PC-9 (cell line): ENCODE results near the gene MXD1. TPM values are rescaled to one million over a fixed set of nuclear protein-coding genes. Genes with fewer than 3 reads are reported as not detected.

ENCODE experiments used
- BruUV-seq: library from RNA; stranded (reverse); fragments of 400-500 nt; replicated peaks from 2 replicates; lab custom pipeline; 2021; lab: Mats Ljungman, UMichigan
- CTCF ChIA-PET: fragments of 300-600 bp; sonication (Branson Sonifier 250); formaldehyde crosslinking; loops from one replicate; lab custom pipeline; 2022; ENCODE audit warnings: antibody characterized with exemption; lab: Charles Lee
- POLR2A ChIA-PET: fragments of 300-600 bp; sonication (Branson Sonifier 250); formaldehyde crosslinking; loops from one replicate; lab custom pipeline; 2022; ENCODE audit warnings: antibody characterized with exemption; ENCODE audit not compliant: unreplicated experiment; lab: Charles Lee
- DNase-seq, 2 experiments: peaks; one replicate each; pipeline versions ENCODE4 v3.0.0 to v3.0.0-alpha.2; 2015 to 2022; ENCODE audit warnings: mixed read lengths in 1 of 2
- H2AFZ ChIP-seq: fragments of 200-600 bp; sonication (generic); 2 replicates; pipeline ENCODE4 v1.8.1; 2017; ENCODE audit warnings: antibody characterized with exemption
- H3F3A ChIP-seq: fragments of 200-600 bp; sonication (generic); 2 replicates; pipeline ENCODE4 v1.8.1; 2017; ENCODE audit warnings: antibody characterized with exemption, mild to moderate bottlenecking, low read depth; ENCODE audit not compliant: insufficient read depth
- H3K27ac ChIP-seq: fragments of 200-600 bp; sonication (generic); 2 replicates; pipeline ENCODE4 v1.6.1; 2016; ENCODE audit warnings: mixed run types
- H3K27me3 ChIP-seq: fragments of 200-600 bp; sonication (generic); 2 replicates; pipeline ENCODE4 v1.6.1; 2016; ENCODE audit warnings: low read depth, mixed run types; ENCODE audit not compliant: insufficient read depth
- H3K36me3 ChIP-seq: fragments of 200-600 bp; sonication (generic); 2 replicates; pipeline ENCODE4 v1.6.1; 2016; ENCODE audit warnings: low read depth, mixed run types
- H3K4me1 ChIP-seq: fragments of 200-600 bp; sonication (generic); replicated peaks from 2 replicates; pipeline ENCODE4 v1.6.1; 2016; ENCODE audit warnings: mixed run types; ENCODE audit not compliant: insufficient read depth
- H3K4me2 ChIP-seq: fragments of 200-600 bp; sonication (generic); 2 replicates; pipeline ENCODE4 v1.6.1; 2017; ENCODE audit warnings: mixed run types
- H3K4me3 ChIP-seq: fragments of 200-600 bp; sonication (generic); 2 replicates; pipeline ENCODE4 v1.6.1; 2016; ENCODE audit warnings: mixed run types
- H3K79me2 ChIP-seq: fragments of 200-600 bp; sonication (generic); 2 replicates; pipeline ENCODE4 v1.6.1; 2017; ENCODE audit warnings: low read depth, mixed run types
- H3K9me2 ChIP-seq: fragments of 200-600 bp; sonication (generic); 2 replicates; pipeline ENCODE4 v1.8.1; 2017; ENCODE audit warnings: mild to moderate bottlenecking; ENCODE audit not compliant: insufficient read depth
- H3K9me3 ChIP-seq: fragments of 200-600 bp; sonication (generic); 2 replicates; pipeline ENCODE4 v1.8.1; 2016; ENCODE audit warnings: low read depth; ENCODE audit not compliant: insufficient read depth
- H4K20me1 ChIP-seq: fragments of 200-600 bp; sonication (generic); 2 replicates; pipeline ENCODE4 v1.8.1; 2017; ENCODE audit not compliant: insufficient read depth
- CTCF ChIP-seq: fragments of 200-600 bp; sonication (generic); conservative IDR thresholded peaks from 2 replicates; pipeline ENCODE4 v1.6.1; 2017; ENCODE audit warnings: mixed run types, antibody characterized with exemption, mild to moderate bottlenecking, moderate library complexity
- EZH2 ChIP-seq: fragments of 200-600 bp; sonication (generic); IDR thresholded peaks from 2 replicates; pipeline ENCODE4 v1.8.0; 2017; ENCODE audit warnings: antibody characterized with exemption, low read depth
- intact Hi-C: fragments of 100-400 bp; cut with micrococcal nuclease; formaldehyde crosslinking; loops from one replicate; pipeline ENCODE4 v1.10.0; 2022; ENCODE audit not compliant: unreplicated experiment
- total RNA-seq: library from RNA; stranded (reverse); gene quantifications from 2 replicates; pipeline ENCODE4 v1.2.3, GENCODE V29; 2021

MXD1 gene
- total RNA-seq, 1 experiment from 2014 or later = 8.8 TPM

DNA sequence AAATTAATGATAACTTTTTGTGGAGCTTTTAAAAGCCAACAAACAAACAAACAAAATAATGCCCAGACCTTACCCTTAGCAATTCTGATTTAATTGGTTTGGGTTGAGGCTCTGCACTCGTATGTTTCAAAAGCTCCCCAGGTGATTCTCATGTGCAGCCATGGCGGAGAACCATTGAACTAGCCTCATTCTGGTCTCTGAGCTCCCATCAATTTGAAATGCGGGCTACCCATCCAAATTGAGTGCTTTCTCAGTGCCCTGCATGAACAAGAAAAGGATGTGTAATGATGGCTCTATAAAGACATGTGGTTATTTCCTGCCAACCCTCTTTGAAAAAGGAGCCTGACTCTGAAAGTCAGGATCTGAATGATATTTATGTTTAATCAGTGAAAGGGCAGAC lies 8.2 kb downstream of the MXD1 start:
- CTCF ChIA-PET = no interaction called here
- H3K4me2 ChIP-seq = no peak overlapping the region
- H3K4me3 ChIP-seq = no peak overlapping the region
- intact Hi-C loops = no loop called here
- no peak for TF ChIP-seq CTCF
- no peak for TF ChIP-seq EZH2
- no peaks in the 10 kb centered on the region for H4K20me1 ChIP-seq
- no peaks in the 10 kb centered on the region for H3K9me2 ChIP-seq
- peaks cover 11% of the 10 kb centered on the region; the same call in 1 of the 2 replicates for H3F3A ChIP-seq
- peaks cover 25% of the 10 kb centered on the region for H3K4me1 ChIP-seq
- H2AFZ ChIP-seq = no peak overlapping the region
- no peak overlapping the region for H3K27ac ChIP-seq
- no peak for DNase-seq
- BruUV-seq = no TSS peak
- no peaks in the 10 kb centered on the region; the same call in 1 of the 2 replicates for H3K9me3 ChIP-seq
- peaks cover 58% of the 10 kb centered on the region for H3K36me3 ChIP-seq
- POLR2A ChIA-PET = interaction anchor here (0.7 kb wide), 1 partner anchor 87 kb away, joined by 12 read pairs; no protein-coding TSS in a partner anchor
- no peaks in the 10 kb centered on the region for H3K27me3 ChIP-seq
- H3K79me2 ChIP-seq = peaks cover 31% of the 10 kb centered on the region

- Histone ChIP-seq H3K4me2 (peak overlapping the region; percentile 15; the same call in 1 of the 2 replicates), H2AFZ (no peak overlapping the region), H3K9me3 (no peaks in the 10 kb centered on the region; the same call in 1 of the 2 replicates), H3K4me1 (peaks cover 19% of the 10 kb centered on the region), H3K79me2 (0 out of 2 replicates have a peak, but pooled peaks cover 18% of the 10 kb centered on the region), H3K27me3 (no peaks in the 10 kb centered on the region), H3K4me3 (no peak overlapping the region), H3K9me2 (no peaks in the 10 kb centered on the region), H3K36me3 (peaks cover 41% of the 10 kb centered on the region), H3F3A (peaks cover 5% of the 10 kb centered on the region; the same call in 1 of the 2 replicates), H4K20me1 (no peaks in the 10 kb centered on the region), H3K27ac (peak overlapping the region; percentile 58)
- BruUV-seq = no TSS peak
- intact Hi-C loops = no loop called here
- no peak for DNase-seq
- TF ChIP-seq CTCF = no peak
- TF ChIP-seq EZH2 = no peak
- ChIA-PET CTCF (no interaction called here), POLR2A (no interaction called here)
These were observed 12.1 kb downstream of the MXD1 start for GRCh38 chr2:69926849-69927515.

DNA sequence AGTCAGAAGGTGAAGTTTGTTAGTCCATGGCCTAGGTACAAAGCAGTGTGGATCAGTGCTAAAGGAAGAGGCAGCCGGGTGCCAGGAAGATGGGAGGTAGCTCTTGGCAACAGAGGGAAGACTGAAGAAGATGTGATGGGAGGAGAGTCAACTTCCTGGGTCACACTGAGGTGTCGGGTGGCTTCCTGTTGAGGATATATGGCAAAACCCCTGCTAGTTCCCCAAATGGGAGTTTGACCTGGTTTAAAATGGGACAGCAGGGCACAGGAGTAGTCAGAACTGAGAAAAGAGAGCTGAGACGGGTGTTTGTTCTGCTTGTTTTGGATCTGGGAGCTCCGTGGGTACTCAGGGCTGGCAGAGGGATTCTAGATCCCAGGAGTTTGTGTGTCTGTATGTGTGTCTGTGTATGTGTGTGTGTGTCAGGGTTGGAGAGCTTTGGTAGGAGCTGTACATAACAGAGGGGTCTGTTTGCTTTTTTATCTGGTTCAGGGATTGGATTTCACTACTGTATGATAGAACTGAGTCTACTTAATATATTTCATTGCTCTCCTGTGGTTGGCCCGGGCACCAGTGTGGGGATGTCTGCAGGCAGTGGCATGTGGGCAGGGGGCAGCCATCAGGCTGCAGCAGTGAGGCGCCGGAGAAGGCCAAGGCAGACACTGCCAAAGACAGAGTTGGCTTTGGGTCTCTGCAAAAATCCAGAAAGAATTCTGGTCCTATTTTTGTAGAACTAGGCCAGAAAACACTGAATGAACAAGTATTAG lies 17.1 kb downstream of the MXD1 start:
- Histone ChIP-seq H3K36me3 (peaks cover 44% of the 10 kb centered on the region), H3K27ac (peak overlapping the region; percentile 93), H3K9me3 (no peaks in the 10 kb centered on the region; the same call in 1 of the 2 replicates), H4K20me1 (no peaks in the 10 kb centered on the region), H3F3A (peaks cover 25% of the 10 kb centered on the region), H3K27me3 (no peaks in the 10 kb centered on the region), H2AFZ (no peak overlapping the region), H3K4me3 (no peak overlapping the region), H3K9me2 (no peaks in the 10 kb centered on the region), H3K79me2 (peaks cover 29% of the 10 kb centered on the region; the same call in 1 of the 2 replicates), H3K4me2 (no peak overlapping the region), H3K4me1 (peaks cover 41% of the 10 kb centered on the region)
- no TSS peak for BruUV-seq
- no peak for DNase-seq
- TF ChIP-seq EZH2 = no peak
- TF ChIP-seq CTCF = no peak
- ChIA-PET POLR2A (no interaction called here), CTCF (interaction anchor here (0.6 kb wide), 1 partner anchor 238 kb away, joined by 3 read pairs; no protein-coding TSS in a partner anchor)
- intact Hi-C loops = loop anchor here (5.0 kb wide), 1 partner anchor 65 kb away; no protein-coding TSS in a partner anchor
